ENCODE results near the gene AACS. TPM values are rescaled to one million over a fixed set of nuclear protein-coding genes. Genes with fewer than 3 reads are reported as not detected.
"Not testable (repeated sequence)": the region's sequence is repeated elsewhere in the genome, so short reads cannot be mapped to it uniquely, and the experiment has no call there.

Gene AACS
- total RNA-seq, 2 experiments from 2014 or later = 24.7 to 26.7 TPM

DNA sequence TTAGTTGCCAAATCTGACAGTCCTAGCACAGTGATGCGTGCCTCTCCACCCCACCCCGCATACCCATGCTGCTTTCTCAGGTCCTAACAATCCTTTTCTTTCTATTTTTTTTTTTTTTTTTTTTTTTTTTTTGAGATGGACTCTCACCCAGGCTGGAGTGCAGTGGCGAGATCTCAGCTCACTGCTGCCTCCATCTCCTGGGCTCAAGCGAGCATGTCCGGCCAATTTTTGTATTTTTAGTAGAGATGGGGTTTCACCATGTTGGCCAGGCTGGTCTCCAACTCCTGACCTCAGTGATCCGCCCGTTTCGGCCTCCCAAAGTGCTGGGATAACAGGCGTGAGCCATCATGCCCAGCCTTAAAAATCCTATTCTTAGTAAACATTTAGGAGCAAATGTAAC, 33.8 kb upstream of the AACS start:
- DNase-seq; H3K4me1 Mint-ChIP-seq (ENCODE audit: low read depth); H3K9me3 Mint-ChIP-seq (ENCODE audit: insufficient read depth); POLR2A ChIA-PET; CTCF ChIA-PET; H3K27me3 Mint-ChIP-seq (ENCODE audit: low read depth); H3K4me3 Mint-ChIP-seq; ATAC-seq: not testable (repeated sequence)
- Mint-ChIP-seq H3K36me3 (ENCODE audit: low read depth) (peaks cover 15% of the 10 kb centered on the region), H3K27ac (peak overlapping the region; percentile 34)

DNA sequence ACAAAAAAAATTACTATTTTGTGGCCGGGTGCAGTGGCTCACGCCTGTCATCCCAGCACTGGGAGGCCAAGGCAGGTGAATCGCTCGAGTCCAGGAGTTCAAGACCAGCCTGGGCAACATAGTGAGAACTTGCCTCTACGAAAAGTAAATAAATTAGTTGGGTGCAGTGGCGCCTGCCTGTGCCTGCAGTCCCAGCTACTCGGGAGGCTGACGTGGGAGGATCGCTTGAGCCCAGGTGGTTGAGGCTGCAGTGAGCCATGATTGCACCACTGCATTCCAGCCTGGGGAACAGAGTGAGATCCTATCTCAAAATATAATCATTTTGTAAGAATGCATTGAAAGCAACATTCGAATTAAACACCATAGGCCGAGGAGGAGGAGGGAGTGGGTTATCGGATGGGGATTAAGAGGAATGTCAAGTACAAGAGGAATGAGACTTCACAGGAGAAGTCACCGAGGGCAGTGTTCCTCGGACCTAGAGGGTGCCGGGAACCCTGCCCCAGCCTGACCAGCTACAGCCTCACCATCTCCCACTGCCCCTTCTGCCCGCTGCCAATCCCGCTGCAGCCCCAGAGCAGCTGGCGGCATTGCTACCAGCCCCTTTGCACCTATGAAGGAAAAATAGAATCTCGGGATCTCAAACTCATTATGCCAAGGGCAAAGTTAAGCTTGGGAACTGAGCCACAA, 32.6 kb upstream of the AACS start:
- Mint-ChIP-seq H3K27ac (no peak overlapping the region), H3K9me3 (ENCODE audit: insufficient read depth) (no peaks in the 10 kb centered on the region), H3K4me3 (no peak overlapping the region), H3K4me1 (ENCODE audit: low read depth) (no peaks in the 10 kb centered on the region), H3K36me3 (ENCODE audit: low read depth) (peaks cover 15% of the 10 kb centered on the region), H3K27me3 (ENCODE audit: low read depth) (no peaks in the 10 kb centered on the region)
- ATAC-seq (no peak), DNase-seq (no peak)
- CTCF ChIA-PET = no interaction called here
- POLR2A ChIA-PET = no interaction called here

DNA sequence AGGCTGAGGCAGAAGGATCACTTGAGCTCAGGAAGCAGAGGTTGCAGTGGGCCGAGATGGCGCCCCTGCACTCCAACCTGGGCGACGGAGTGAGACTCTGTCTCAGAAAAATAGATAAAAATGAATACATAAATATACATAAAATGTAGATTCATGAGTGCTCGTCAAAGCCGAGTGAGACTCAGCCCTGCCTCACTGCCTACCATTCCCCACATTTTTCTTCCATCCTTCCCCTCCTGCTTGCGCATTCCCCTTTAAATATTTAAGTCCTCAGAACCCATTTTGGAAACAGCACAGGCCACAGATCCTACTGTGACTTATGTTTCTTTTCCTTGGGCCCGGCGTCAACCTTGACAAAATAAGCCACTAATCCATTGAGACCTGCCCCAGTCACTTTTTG, 31.9 kb upstream of the AACS start:
- Mint-ChIP-seq H3K27me3 (ENCODE audit: low read depth) (no peaks in the 10 kb centered on the region), H3K4me1 (ENCODE audit: low read depth) (no peaks in the 10 kb centered on the region), H3K4me3 (no peak overlapping the region), H3K27ac (no peak overlapping the region), H3K36me3 (ENCODE audit: low read depth) (peaks cover 13% of the 10 kb centered on the region), H3K9me3 (ENCODE audit: insufficient read depth) (no peaks in the 10 kb centered on the region)
- no peak for DNase-seq
- ChIA-PET CTCF (no interaction called here), POLR2A (interaction anchor here (0.6 kb wide), 1 partner anchor 12 kb away, joined by 4 read pairs; no protein-coding TSS in a partner anchor)
- ATAC-seq = no peak

DNA sequence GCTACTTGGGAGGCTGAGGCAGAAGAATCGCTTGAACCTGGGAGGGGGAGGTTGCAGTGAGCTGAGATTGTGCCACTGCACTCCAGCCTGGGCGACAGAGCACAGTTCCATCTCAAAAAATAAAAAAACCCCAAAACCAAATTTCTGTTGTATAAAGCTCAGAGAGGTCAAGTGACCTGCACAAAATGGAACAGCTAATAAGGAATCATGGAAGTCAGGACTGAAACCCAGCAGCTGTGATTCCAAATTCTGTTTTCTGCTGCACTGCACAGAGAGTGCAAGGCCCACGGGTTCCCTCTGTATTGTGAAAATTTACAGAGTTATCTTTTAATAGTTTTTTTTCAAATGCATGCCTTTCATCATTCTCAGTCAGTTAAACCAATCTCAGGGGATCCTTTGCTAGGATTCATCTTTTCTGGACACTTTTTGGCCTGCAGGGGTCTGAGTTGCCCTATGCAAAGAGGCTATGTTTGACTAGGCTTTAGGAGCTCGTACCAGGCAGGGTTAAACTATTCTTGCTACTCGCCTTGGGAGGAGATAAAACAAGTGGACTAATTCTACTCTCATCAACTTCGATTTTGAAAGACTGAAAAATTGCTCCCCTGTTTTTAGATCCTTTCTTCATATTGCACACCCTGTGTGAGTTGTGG, 26.1 kb upstream of the AACS start:
- CTCF ChIA-PET = no interaction called here
- Mint-ChIP-seq H3K27ac (no peak overlapping the region), H3K4me3 (no peak overlapping the region)

DNA sequence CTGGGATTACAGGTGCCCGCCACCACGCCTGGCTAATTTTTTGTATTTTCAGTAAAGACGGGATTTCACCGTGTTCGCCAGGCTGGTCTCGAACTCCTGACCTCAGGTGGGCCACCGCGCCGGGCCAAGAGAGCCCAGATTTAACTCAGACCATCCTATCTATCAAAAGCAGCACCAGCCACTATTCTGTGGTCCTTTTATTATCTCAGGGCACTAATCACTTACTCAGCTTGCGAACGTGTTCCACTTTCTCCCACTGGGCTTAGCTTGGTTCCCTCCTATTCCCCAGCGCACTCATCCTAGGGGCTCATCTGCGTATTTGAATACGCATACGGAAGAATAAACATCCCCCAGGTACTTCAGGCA, 16.2 kb upstream of the AACS start:
- Mint-ChIP-seq H3K4me3 (peak overlapping the region; percentile 74), H3K36me3 (ENCODE audit: low read depth) (no peaks in the 10 kb centered on the region), H3K27me3 (ENCODE audit: low read depth) (no peaks in the 10 kb centered on the region), H3K27ac (peak overlapping the region; percentile 44), H3K4me1 (ENCODE audit: low read depth) (peaks cover 9% of the 10 kb centered on the region), H3K9me3 (ENCODE audit: insufficient read depth) (no peaks in the 10 kb centered on the region)
- ChIA-PET CTCF (interaction anchor here (1.0 to 1.5 kb wide), 3 partner anchors 15 to 142 kb away, joined by 3 to 4 read pairs (median 4); partner anchors contain the start of gene BRI3BP), POLR2A (interaction anchor here (0.8 to 1.2 kb wide), 2 partner anchors 49 to 75 kb away, joined by 3 read pairs; no protein-coding TSS in a partner anchor)
- ATAC-seq (no peak), DNase-seq (no peak)

More for the DNA sequence above, 26.1 kb upstream of the AACS start:
- Mint-ChIP-seq H3K9me3 (ENCODE audit: insufficient read depth) (no peaks in the 10 kb centered on the region), H3K4me1 (ENCODE audit: low read depth) (no peaks in the 10 kb centered on the region), H3K36me3 (ENCODE audit: low read depth) (peaks cover 4% of the 10 kb centered on the region), H3K27me3 (ENCODE audit: low read depth) (no peaks in the 10 kb centered on the region)
- ATAC-seq (no peak), DNase-seq (no peak)
- POLR2A ChIA-PET = no interaction called here

DNA sequence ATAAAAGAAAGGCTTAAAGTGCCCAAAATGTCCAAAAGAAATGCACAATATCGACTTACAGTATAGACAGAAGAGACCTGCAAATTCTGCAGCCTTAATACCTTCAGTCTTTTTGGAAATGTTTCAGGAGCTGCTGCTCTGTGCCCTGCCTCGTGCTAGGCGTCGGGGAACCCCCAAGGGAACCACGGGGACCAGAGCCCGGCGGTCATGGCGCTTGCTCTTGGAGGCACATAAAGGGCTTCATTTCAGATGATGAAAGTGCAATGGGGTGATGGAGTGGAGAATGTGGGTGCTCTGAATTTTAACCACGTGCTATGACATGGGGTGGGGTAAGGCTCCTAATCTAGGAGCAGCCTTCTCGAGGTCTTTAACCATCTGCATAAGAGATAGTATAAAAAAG, 14.8 kb upstream of the AACS start:
- DNase-seq = no peak
- POLR2A ChIA-PET = interaction anchor here (0.9 to 1.4 kb wide), 2 partner anchors 14 to 57 kb away, joined by 3 to 4 read pairs; partner anchors contain the start of gene BRI3BP
- H3K36me3 Mint-ChIP-seq (ENCODE audit: low read depth) = no peaks in the 10 kb centered on the region

DNA sequence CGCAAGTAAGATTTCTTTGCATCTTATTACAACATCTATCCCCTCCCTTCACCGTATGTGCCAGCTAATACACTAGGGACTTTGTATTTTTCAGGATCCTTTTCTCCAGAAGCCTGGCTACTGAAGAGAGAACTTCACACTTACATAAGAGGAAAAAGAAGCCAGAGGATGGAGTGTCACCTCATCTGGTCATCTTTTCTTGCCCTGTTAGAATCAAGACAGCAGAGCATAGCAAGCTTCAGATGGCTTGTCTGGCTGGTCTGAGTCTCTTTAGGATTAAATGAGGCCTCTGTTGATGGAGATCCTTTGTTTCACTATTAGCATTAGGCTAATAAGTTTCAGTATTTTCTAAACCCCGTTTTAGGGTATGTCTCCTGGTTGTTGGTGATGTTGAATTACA, 14.4 kb upstream of the AACS start:
- Mint-ChIP-seq H3K36me3 (ENCODE audit: low read depth) (no peaks in the 10 kb centered on the region), H3K9me3 (ENCODE audit: insufficient read depth) (no peaks in the 10 kb centered on the region), H3K27me3 (ENCODE audit: low read depth) (no peaks in the 10 kb centered on the region), H3K27ac (no peak overlapping the region), H3K4me3 (no peak overlapping the region), H3K4me1 (ENCODE audit: low read depth) (peaks cover 9% of the 10 kb centered on the region)
- DNase-seq = no peak
- CTCF ChIA-PET = no interaction called here
- POLR2A ChIA-PET = interaction anchor here (1.4 kb wide), 1 partner anchor 13 kb away, joined by 4 read pairs; no protein-coding TSS in a partner anchor
- no peak for ATAC-seq

More for the DNA sequence above, 14.8 kb upstream of the AACS start:
- Mint-ChIP-seq H3K27me3 (ENCODE audit: low read depth) (no peaks in the 10 kb centered on the region), H3K4me3 (peak overlapping the region; percentile 12), H3K27ac (no peak overlapping the region), H3K9me3 (ENCODE audit: insufficient read depth) (no peaks in the 10 kb centered on the region), H3K4me1 (ENCODE audit: low read depth) (peaks cover 9% of the 10 kb centered on the region)
- CTCF ChIA-PET = interaction anchor here (1.3 to 1.5 kb wide), 2 partner anchors 14 to 144 kb away, joined by 4 read pairs; no protein-coding TSS in a partner anchor
- ATAC-seq = no peak

DNA sequence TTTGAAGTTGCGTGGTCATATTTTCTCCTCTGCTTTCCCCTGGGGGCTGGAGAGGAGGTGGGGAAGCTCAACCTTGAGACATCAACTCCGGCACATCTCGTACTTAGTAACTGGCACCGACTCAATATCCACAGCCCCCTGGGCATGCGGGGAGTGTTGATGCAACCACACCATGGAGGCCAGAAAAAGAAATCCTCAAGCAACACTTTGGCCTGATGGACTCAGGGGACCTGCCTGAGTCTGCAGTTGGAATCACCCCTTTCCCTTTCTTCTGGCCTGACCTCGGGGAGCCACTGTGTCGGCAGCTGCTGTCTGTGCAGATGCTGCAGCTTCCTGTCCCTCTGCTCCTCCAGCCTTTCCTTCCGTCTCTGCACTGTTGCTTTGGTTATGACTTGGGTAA, 11.4 kb upstream of the AACS start:
- Mint-ChIP-seq H3K4me3 (no peak overlapping the region), H3K36me3 (ENCODE audit: low read depth) (no peaks in the 10 kb centered on the region), H3K27ac (no peak overlapping the region), H3K4me1 (ENCODE audit: low read depth) (peaks cover 9% of the 10 kb centered on the region), H3K9me3 (ENCODE audit: insufficient read depth) (no peaks in the 10 kb centered on the region), H3K27me3 (ENCODE audit: low read depth) (peaks cover 4% of the 10 kb centered on the region)
- no peak for DNase-seq
- no peak for ATAC-seq
- POLR2A ChIA-PET = no interaction called here
- CTCF ChIA-PET = no interaction called here

DNA sequence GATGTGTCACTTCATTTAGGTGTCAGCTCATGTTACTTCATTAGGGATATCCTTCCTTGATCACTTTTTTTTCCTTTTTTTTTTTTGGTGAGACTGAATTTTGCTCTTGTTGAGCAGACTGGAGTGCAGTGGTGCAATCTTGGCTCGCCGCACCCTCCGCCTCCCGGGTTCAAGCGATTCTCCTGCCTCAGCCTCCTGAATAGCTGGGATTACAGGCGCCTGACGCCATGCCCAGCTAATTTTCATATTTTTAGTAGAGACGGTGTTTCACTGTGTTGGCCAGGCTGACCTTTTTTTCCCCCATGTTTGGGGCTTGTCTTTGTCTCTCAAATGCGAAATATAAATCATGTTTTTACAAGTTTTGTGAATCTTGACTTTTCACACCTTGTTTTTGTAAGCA, 9.6 kb upstream of the AACS start:
- no peaks in the 10 kb centered on the region for H3K36me3 Mint-ChIP-seq (ENCODE audit: low read depth)

DNA sequence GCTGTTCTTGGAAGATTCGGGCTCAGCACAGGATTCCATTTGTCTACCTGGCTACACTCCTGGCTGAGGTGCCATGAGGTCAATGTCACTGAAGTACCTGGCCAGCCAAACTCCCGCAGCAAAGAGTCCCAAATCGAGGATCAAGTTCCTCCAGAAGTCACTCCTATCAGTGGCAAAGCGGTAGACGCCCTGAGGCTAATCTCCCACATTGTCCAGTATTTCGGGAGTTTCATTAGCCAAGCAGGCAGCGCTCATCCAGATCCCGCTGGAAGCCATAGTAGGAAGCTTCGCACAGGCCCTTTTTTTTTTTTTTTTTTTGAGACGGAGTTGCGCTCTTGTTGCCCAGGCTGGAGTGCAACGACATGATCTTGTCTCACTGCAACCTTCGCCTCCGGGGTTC, 8.9 kb upstream of the AACS start:
- H3K9me3 Mint-ChIP-seq (ENCODE audit: insufficient read depth) = no peaks in the 10 kb centered on the region
- no peak overlapping the region for H3K27ac Mint-ChIP-seq
- H3K36me3 Mint-ChIP-seq (ENCODE audit: low read depth) = no peaks in the 10 kb centered on the region
- ChIA-PET CTCF (no interaction called here), POLR2A (no interaction called here)
- no peak overlapping the region for H3K4me3 Mint-ChIP-seq
- peaks cover 7% of the 10 kb centered on the region for H3K27me3 Mint-ChIP-seq (ENCODE audit: low read depth)
- no peaks in the 10 kb centered on the region for H3K4me1 Mint-ChIP-seq (ENCODE audit: low read depth)
- DNase-seq = no peak
- ATAC-seq = no peak

More for the DNA sequence above, 9.6 kb upstream of the AACS start:
- no peak overlapping the region for H3K27ac Mint-ChIP-seq
- ATAC-seq (no peak), DNase-seq (no peak)
- no peaks in the 10 kb centered on the region for H3K4me1 Mint-ChIP-seq (ENCODE audit: low read depth)
- H3K9me3 Mint-ChIP-seq (ENCODE audit: insufficient read depth) = no peaks in the 10 kb centered on the region
- peaks cover 7% of the 10 kb centered on the region for H3K27me3 Mint-ChIP-seq (ENCODE audit: low read depth)
- H3K4me3 Mint-ChIP-seq = no peak overlapping the region
- POLR2A ChIA-PET = no interaction called here
- CTCF ChIA-PET = no interaction called here

DNA sequence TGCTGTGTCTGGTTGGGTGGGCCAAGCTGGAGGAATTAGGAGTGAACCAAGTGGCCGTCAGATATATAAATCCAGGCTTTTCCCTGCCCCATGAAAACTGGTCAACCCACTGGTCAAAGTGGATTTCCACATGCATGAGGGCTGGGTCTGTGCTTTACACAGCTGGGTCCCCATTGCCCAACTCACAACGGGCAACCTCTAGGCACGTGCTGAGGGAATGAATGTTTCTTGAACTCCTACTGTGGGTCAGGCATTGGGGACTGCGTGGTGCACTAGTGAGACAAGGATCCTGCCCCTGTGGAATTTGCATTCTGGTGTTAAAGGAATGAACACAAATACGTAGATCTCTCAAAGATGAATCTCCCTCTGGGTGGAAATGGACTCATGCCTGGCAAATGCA, 7.5 kb upstream of the AACS start:
- ATAC-seq = no peak
- DNase-seq = no peak
- Mint-ChIP-seq H3K4me3 (no peak overlapping the region), H3K36me3 (ENCODE audit: low read depth) (no peaks in the 10 kb centered on the region), H3K27ac (no peak overlapping the region), H3K4me1 (ENCODE audit: low read depth) (no peaks in the 10 kb centered on the region), H3K9me3 (ENCODE audit: insufficient read depth) (no peaks in the 10 kb centered on the region), H3K27me3 (ENCODE audit: low read depth) (peaks cover 7% of the 10 kb centered on the region)
- ChIA-PET CTCF (no interaction called here), POLR2A (no interaction called here)

DNA sequence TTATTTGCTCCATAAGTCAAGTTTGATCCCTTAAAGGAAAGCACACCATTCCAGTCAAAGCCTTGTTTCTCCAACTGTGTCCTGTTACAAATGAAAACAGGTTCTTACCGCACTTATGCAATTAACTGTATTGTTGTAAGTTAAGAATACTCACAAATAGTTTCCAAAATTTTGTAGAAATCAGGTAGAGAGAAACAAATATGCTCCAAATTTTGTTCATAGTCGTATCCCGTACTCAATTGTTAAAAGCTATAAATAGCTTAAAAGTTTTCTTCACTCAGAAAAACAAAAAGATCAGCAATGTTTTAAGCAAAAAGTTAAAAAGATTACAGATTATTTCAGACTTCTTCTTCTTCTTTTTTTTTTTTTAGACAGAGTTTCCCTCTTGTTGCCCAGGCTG, 4.0 kb upstream of the AACS start:
- Mint-ChIP-seq H3K27me3 (ENCODE audit: low read depth) (peaks cover 11% of the 10 kb centered on the region), H3K4me1 (ENCODE audit: low read depth) (peaks cover 8% of the 10 kb centered on the region), H3K9me3 (ENCODE audit: insufficient read depth) (no peaks in the 10 kb centered on the region), H3K4me3 (no peak overlapping the region), H3K36me3 (ENCODE audit: low read depth) (no peaks in the 10 kb centered on the region), H3K27ac (no peak overlapping the region)
- DNase-seq = no peak
- ChIA-PET CTCF (interaction anchor here (1.0 kb wide), 1 partner anchor 9 kb away, joined by 4 read pairs; no protein-coding TSS in a partner anchor), POLR2A (no interaction called here)
- no peak for ATAC-seq

All from activated CD8-positive, alpha-beta T cell treated with anti-CD3 and anti-CD28 coated beads, Interleukin-2, amount 10 ng/mL, durations not matched to agents 7 days and 5 days (primary cell).